GM18861 (cell line): ENCODE data around the gene SFI1.

Experiments
- ATAC-seq: cut with Tn5 transposase; IDR thresholded peaks from one replicate; pipeline ENCODE4 v1.9.1; 2021; ENCODE audit not compliant: unreplicated experiment

The SFI1 gene

GRCh38 chr22:31615491-31615860 is 119.1 kb downstream of the SFI1 start:
- no peak for ATAC-seq

- no peak for ATAC-seq
Observed at GRCh38 chr22:31615940-31616314, 119.6 kb downstream of the SFI1 start.

GRCh38 chr22:31616315-31616980 is 120.1 kb downstream of the SFI1 start:
- no peak for ATAC-seq

- no peak for ATAC-seq
Observed at GRCh38 chr22:31618057-31618456, 121.7 kb downstream of the SFI1 start.

- no peak for ATAC-seq
Observed at GRCh38 chr22:31618471-31619176, 122.3 kb downstream of the SFI1 start.

- ATAC-seq: no peak
Observed at GRCh38 chr22:31619611-31620300, 123.4 kb downstream of the SFI1 start.

GRCh38 chr22:31620756-31621480 is 124.6 kb downstream of the SFI1 start:
- no peak for ATAC-seq

GRCh38 chr22:31621507-31622124 is 125.3 kb downstream of the SFI1 start:
- ATAC-seq: no peak

- no peak for ATAC-seq
Observed at GRCh38 chr22:31622980-31623379, 126.6 kb downstream of the SFI1 start.

- ATAC-seq: no peak
Observed at GRCh38 chr22:31623592-31624304, 127.4 kb downstream of the SFI1 start.

GRCh38 chr22:31625257-31625640 is 128.9 kb downstream of the SFI1 start:
- ATAC-seq: no peak

GRCh38 chr22:31625661-31626426 is 129.5 kb downstream of the SFI1 start:
- no peak for ATAC-seq

GRCh38 chr22:31626427-31627150 is 130.3 kb downstream of the SFI1 start:
- ATAC-seq: no peak

GRCh38 chr22:31627223-31627731 is 130.9 kb downstream of the SFI1 start:
- no peak for ATAC-seq

- ATAC-seq: no peak
Observed at GRCh38 chr22:31628362-31628761, 132.0 kb downstream of the SFI1 start.

- no peak for ATAC-seq
Observed at GRCh38 chr22:31628969-31629708, 132.8 kb downstream of the SFI1 start.

GRCh38 chr22:31629741-31630184 is 133.4 kb downstream of the SFI1 start:
- no peak for ATAC-seq
